Caco-2 (cell line): ENCODE results near the gene MKRN2. TPM values are rescaled to one million over a fixed set of nuclear protein-coding genes. Genes with fewer than 3 reads are reported as not detected.

Experiments
- BruUV-seq: library from RNA; stranded (reverse); fragments of 400-500 nt; replicated peaks from 2 replicates; lab custom pipeline; 2021; lab: Mats Ljungman, UMichigan
- CTCF ChIA-PET: fragments of 300-600 bp; sonication (Branson Sonifier 250); formaldehyde crosslinking; loops from one replicate; lab custom pipeline; 2022; ENCODE audit warnings: antibody characterized with exemption; lab: Charles Lee
- POLR2A ChIA-PET: fragments of 300-600 bp; sonication (Branson Sonifier 250); formaldehyde crosslinking; loops from one replicate; lab custom pipeline; 2022; ENCODE audit warnings: antibody characterized with exemption; lab: Charles Lee
- DNase-seq, 2 experiments: peaks; one replicate each; pipeline versions ENCODE4 v3.0.0 to v3.0.0-alpha.2; 2020 to 2022
- H3K27me3 ChIP-seq: replicated peaks from 2 replicates; pipeline ENCODE4 v1.6.0; 2011; ENCODE audit warnings: low read length; ENCODE audit not compliant: control insufficient read depth, insufficient read depth
- H3K36me3 ChIP-seq: 2 replicates; pipeline ENCODE4 v1.5.1; 2011; ENCODE audit warnings: low read length; ENCODE audit not compliant: control insufficient read depth, insufficient read depth
- H3K4me1 ChIP-seq: fragments of 250-450 bp; sonication (Bioruptor Pico); 2 replicates; pipeline ENCODE4 v1.5.1; 2020; ENCODE audit warnings: mild to moderate bottlenecking
- H3K4me3 ChIP-seq: 2 replicates; pipeline ENCODE4 v1.5.1; 2011; ENCODE audit warnings: low read depth, mild to moderate bottlenecking, control low read depth, low read length
- H3K9me3 ChIP-seq: fragments of 250-450 bp; sonication (Bioruptor Pico); 2 replicates; pipeline ENCODE4 v1.5.1; 2020; ENCODE audit warnings: mild to moderate bottlenecking, moderate library complexity
- H3K27ac Mint-ChIP-seq: one replicate; pipeline ENCODE4 v1.8.0; 2022; ENCODE audit warnings: mixed read lengths; ENCODE audit not compliant: unreplicated experiment
- H3K27me3 Mint-ChIP-seq: one replicate; pipeline ENCODE4 v1.8.0; 2022; ENCODE audit warnings: mixed read lengths; ENCODE audit not compliant: insufficient read depth, unreplicated experiment
- H3K36me3 Mint-ChIP-seq: one replicate; pipeline ENCODE4 v1.8.0; 2022; ENCODE audit warnings: mild to moderate bottlenecking, mixed read lengths; ENCODE audit not compliant: insufficient read depth, unreplicated experiment
- H3K4me1 Mint-ChIP-seq: one replicate; pipeline ENCODE4 v1.8.0; 2022; ENCODE audit warnings: low read depth, mixed read lengths; ENCODE audit not compliant: unreplicated experiment
- H3K4me3 Mint-ChIP-seq: one replicate; pipeline ENCODE4 v1.8.0; 2022; ENCODE audit warnings: mild to moderate bottlenecking, moderate library complexity, mixed read lengths; ENCODE audit not compliant: unreplicated experiment
- H3K9me3 Mint-ChIP-seq: one replicate; pipeline ENCODE4 v1.8.0; 2022; ENCODE audit warnings: mixed read lengths; ENCODE audit not compliant: unreplicated experiment
- intact Hi-C: fragments of 100-400 bp; cut with micrococcal nuclease; formaldehyde crosslinking; loops from one replicate; pipeline ENCODE4 v1.10.0; 2022; ENCODE audit not compliant: unreplicated experiment
- total RNA-seq: library from RNA; stranded (reverse); gene quantifications from 2 replicates; pipeline ENCODE4 v1.2.3, GENCODE V29; 2022
- TF ChIP-seq, protein P1 (sequence below), 2 experiments: fragments of 200-600 bp in 1 of 2; IDR thresholded peaks; 1 replicate in 1 of 2; 2 replicates in 1 of 2; pipeline versions ENCODE4 v1.5.1 to v1.8.0; 2011 to 2022; ENCODE audit warnings: antibody characterized with exemption in 1 of 2, control low read depth in 1 of 2, inconsistent platforms in 1 of 2, low read depth in 1 of 2, low read length in 1 of 2, mild to moderate bottlenecking in 1 of 2, moderate library complexity in 1 of 2; ENCODE audit not compliant: insufficient read depth in 1 of 2, severe bottlenecking in 1 of 2, unreplicated experiment in 1 of 2

The MKRN2 gene
- total RNA-seq, 1 experiment from 2014 or later, result 25.2 TPM

DNA sequence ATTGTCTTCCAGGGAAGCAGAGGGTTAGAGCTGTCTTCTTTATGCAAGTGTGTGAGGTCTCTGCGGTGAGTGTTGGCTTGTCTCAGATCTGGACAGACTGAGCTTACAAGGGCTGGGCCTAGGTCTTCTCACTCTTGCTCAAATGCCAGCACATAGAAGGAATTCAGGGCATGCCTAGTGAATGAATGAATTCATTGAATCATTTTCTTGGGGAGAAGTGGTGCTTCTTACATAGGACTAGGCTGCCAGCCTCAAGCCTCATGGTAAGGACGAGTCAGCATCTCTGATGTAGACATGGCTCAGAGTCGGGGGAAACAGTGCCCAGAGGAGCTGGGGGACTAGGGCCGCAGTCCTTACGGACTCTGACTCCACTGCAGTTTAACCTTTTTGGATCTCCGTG lies 17.2 kb downstream of the MKRN2 start:
- ChIA-PET CTCF (no interaction called here), POLR2A (no interaction called here)
- Histone ChIP-seq H3K4me1 (no peaks in the 10 kb centered on the region), H3K36me3 (peaks cover 1% of the 10 kb centered on the region), H3K9me3 (0 out of 2 replicates have a peak, but pooled peaks cover 2% of the 10 kb centered on the region), H3K4me3 (no peak overlapping the region), H3K27me3 (no peaks in the 10 kb centered on the region)
- no peaks in the 10 kb centered on the region for H3K4me1 Mint-ChIP-seq
- no peaks in the 10 kb centered on the region for H3K27me3 Mint-ChIP-seq
- peaks cover 89% of the 10 kb centered on the region for H3K36me3 Mint-ChIP-seq
- no peak overlapping the region for H3K4me3 Mint-ChIP-seq
- TF ChIP-seq, protein P1, sequence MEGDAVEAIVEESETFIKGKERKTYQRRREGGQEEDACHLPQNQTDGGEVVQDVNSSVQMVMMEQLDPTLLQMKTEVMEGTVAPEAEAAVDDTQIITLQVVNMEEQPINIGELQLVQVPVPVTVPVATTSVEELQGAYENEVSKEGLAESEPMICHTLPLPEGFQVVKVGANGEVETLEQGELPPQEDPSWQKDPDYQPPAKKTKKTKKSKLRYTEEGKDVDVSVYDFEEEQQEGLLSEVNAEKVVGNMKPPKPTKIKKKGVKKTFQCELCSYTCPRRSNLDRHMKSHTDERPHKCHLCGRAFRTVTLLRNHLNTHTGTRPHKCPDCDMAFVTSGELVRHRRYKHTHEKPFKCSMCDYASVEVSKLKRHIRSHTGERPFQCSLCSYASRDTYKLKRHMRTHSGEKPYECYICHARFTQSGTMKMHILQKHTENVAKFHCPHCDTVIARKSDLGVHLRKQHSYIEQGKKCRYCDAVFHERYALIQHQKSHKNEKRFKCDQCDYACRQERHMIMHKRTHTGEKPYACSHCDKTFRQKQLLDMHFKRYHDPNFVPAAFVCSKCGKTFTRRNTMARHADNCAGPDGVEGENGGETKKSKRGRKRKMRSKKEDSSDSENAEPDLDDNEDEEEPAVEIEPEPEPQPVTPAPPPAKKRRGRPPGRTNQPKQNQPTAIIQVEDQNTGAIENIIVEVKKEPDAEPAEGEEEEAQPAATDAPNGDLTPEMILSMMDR (IDR thresholded peaks at IDR 0.05; ENCODE audit: insufficient read depth in 1 of 2, low read depth in 1 of 2, low read length in 1 of 2, severe bottlenecking in 1 of 2, unreplicated experiment in 1 of 2), result no peak
- DNase-seq, result no peak
- no peaks in the 10 kb centered on the region for H3K9me3 Mint-ChIP-seq
- H3K27ac Mint-ChIP-seq, result no peak overlapping the region
- intact Hi-C loops, result no loop called here
- no TSS peak for BruUV-seq

DNA sequence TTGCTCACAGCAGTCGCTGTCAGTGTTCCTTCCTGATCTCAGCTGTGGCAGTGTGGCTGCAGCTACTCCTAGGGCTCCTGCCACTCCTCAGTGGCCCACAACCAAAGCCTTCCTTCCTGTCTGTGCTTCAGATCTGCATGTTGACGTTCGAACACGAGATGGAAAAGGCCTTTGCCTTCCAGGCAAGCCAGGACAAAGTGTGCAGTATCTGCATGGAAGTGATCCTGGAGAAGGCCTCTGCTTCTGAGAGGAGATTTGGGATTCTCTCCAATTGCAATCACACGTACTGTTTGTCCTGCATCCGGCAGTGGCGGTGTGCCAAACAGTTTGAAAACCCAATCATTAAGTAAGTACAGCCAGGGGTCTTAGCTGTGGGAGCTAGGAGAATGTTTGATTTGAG lies 17.8 kb downstream of the MKRN2 start:
- Histone ChIP-seq H3K9me3 (0 out of 2 replicates have a peak, but pooled peaks cover 2% of the 10 kb centered on the region), H3K36me3 (peaks cover 3% of the 10 kb centered on the region), H3K4me3 (no peak overlapping the region), H3K4me1 (no peaks in the 10 kb centered on the region), H3K27me3 (no peaks in the 10 kb centered on the region)
- H3K4me3 Mint-ChIP-seq, result no peak overlapping the region
- TF ChIP-seq, protein P1 (IDR thresholded peaks at IDR 0.05; ENCODE audit: insufficient read depth in 1 of 2, low read depth in 1 of 2, low read length in 1 of 2, severe bottlenecking in 1 of 2, unreplicated experiment in 1 of 2), result no peak
- CTCF ChIA-PET, result no interaction called here
- no peak for DNase-seq
- intact Hi-C loops, result no loop called here
- no peaks in the 10 kb centered on the region for H3K4me1 Mint-ChIP-seq
- BruUV-seq, result no TSS peak
- POLR2A ChIA-PET, result interaction anchor here (0.6 kb wide), 1 partner anchor 12 kb away, joined by 3 read pairs; no protein-coding TSS in a partner anchor
- H3K9me3 Mint-ChIP-seq, result no peaks in the 10 kb centered on the region
- H3K27me3 Mint-ChIP-seq, result no peaks in the 10 kb centered on the region
- no peak overlapping the region for H3K27ac Mint-ChIP-seq
- H3K36me3 Mint-ChIP-seq, result peaks cover 90% of the 10 kb centered on the region

DNA sequence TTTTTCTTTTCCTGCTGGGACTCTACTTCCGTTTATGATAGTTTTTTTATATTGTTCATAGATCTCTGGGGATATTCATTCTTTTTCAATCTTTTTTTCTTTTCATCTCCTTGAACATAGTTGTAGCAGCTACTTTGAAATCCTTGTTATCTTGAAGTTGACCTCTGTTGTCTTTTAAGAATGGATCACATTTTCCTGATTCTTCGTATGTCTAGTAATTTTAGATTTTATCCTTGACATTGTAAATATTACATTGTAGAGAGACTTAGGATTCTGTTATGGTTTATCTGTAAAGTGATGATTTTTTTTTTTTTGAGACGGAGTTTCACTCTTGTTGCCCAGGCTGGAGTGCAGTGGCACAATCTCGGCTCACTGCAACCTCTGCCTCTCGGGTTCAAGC lies 20.5 kb downstream of the MKRN2 start:
- no peak overlapping the region for H3K27ac Mint-ChIP-seq
- BruUV-seq, result no TSS peak
- no peaks in the 10 kb centered on the region for H3K27me3 ChIP-seq
- H3K4me1 Mint-ChIP-seq, result no peaks in the 10 kb centered on the region
- H3K4me3 ChIP-seq, result no peak overlapping the region
- TF ChIP-seq, protein P1 (IDR thresholded peaks at IDR 0.05; ENCODE audit: insufficient read depth in 1 of 2, low read depth in 1 of 2, low read length in 1 of 2, severe bottlenecking in 1 of 2, unreplicated experiment in 1 of 2), result no peak
- ChIA-PET CTCF (interaction anchor here (0.6 kb wide), 1 partner anchor 319 kb away, joined by 3 read pairs; no protein-coding TSS in a partner anchor), POLR2A (no interaction called here)
- H3K9me3 Mint-ChIP-seq, result no peaks in the 10 kb centered on the region
- H3K4me1 ChIP-seq, result no peaks in the 10 kb centered on the region
- no peak for DNase-seq
- no peak overlapping the region for H3K4me3 Mint-ChIP-seq
- intact Hi-C loops, result no loop called here
- H3K27me3 Mint-ChIP-seq, result no peaks in the 10 kb centered on the region
- H3K36me3 ChIP-seq, result peaks cover 7% of the 10 kb centered on the region
- peaks cover 91% of the 10 kb centered on the region for H3K36me3 Mint-ChIP-seq
- 0 out of 2 replicates have a peak, but pooled peaks cover 2% of the 10 kb centered on the region for H3K9me3 ChIP-seq
